AG10803 (cell line): ENCODE data around the gene GDI2.
A peak's percentile ranks its signal among the peaks of the same experiment; 100 is the strongest.
"Not testable (repeated sequence)": the region's sequence is repeated elsewhere in the genome, so short reads cannot be mapped to it uniquely, and the experiment has no call there.

Experiments
- DNase-seq: peaks from one replicate; pipeline ENCODE4 v3.0.0; 2010; ENCODE audit warnings: low read depth
- H3K4me3 ChIP-seq: 2 replicates; pipeline ENCODE4 v1.5.1; 2011; ENCODE audit warnings: mild to moderate bottlenecking, low read length, control low read depth
- TF ChIP-seq, protein P1 (sequence below): conservative IDR thresholded peaks from 2 replicates; pipeline ENCODE4 v1.5.1; 2011; ENCODE audit warnings: mild to moderate bottlenecking, low read length, control low read depth, inconsistent platforms

Gene GDI2

DNA sequence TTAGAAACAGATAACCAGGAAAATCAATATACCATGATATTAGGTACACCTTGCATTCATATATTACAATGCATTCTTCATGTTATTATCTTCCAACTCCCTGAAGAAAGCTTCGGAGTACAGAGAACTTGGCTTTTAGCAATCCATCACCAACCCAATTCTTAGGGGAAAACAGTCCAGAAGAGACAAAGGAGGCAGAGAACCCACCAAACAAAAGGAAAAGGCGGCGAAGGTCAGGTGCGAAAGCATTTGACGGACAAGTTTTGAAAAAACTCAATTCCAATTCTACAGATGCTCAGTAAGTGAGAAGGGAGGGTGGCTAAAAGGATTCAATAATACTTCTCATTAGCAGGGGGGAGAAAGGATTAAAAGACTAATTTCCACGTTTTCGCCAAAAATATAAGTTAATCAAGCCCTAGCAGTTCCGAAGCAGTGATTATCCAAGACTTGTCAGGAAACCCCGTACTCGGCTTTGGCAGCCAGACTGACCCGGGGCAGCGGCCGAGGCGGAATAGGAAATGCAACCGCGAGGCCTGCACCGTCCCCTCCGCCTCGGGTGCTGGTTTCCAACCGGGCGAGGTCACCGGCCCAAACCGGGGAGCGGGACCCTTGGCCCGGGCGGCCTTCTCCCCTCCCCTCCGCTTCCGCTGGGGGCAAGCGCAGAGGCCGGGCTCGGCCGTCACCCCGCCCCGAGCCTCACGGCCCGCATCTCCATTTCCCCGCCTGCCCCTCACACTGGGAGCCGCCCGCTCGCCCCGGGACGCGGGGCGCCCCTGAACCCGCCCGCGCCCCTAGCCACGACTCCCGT, 747 bp downstream of the GDI2 start:
- H3K4me3 ChIP-seq = peak overlapping the region; percentile 86
- DNase-seq = peak; percentile 16
- TF ChIP-seq, protein P1, sequence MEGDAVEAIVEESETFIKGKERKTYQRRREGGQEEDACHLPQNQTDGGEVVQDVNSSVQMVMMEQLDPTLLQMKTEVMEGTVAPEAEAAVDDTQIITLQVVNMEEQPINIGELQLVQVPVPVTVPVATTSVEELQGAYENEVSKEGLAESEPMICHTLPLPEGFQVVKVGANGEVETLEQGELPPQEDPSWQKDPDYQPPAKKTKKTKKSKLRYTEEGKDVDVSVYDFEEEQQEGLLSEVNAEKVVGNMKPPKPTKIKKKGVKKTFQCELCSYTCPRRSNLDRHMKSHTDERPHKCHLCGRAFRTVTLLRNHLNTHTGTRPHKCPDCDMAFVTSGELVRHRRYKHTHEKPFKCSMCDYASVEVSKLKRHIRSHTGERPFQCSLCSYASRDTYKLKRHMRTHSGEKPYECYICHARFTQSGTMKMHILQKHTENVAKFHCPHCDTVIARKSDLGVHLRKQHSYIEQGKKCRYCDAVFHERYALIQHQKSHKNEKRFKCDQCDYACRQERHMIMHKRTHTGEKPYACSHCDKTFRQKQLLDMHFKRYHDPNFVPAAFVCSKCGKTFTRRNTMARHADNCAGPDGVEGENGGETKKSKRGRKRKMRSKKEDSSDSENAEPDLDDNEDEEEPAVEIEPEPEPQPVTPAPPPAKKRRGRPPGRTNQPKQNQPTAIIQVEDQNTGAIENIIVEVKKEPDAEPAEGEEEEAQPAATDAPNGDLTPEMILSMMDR = no peak

DNA sequence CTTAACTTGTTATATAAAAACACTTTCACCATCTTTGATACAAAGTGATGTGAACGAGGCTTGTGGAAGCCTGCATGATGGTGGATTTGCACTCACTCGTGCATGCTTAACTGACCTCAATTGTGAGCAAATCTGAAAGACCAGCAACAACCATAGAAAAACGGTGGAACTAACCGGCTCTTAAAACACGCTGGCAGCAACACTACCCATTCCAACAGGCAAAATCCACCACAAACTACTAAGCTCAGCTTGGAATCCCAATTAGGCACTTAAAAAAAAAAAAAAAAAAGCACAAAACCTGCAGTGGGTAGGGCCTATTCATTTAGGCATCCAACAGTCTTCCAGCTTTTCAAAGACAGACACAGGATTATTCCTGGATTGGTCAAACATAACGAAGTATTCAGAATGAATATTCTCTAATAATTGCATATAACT, 1.8 kb downstream of the GDI2 start:
- TF ChIP-seq, protein P1 = no peak
- peak; percentile 58 for DNase-seq
- peak overlapping the region; percentile 86 for H3K4me3 ChIP-seq

DNA sequence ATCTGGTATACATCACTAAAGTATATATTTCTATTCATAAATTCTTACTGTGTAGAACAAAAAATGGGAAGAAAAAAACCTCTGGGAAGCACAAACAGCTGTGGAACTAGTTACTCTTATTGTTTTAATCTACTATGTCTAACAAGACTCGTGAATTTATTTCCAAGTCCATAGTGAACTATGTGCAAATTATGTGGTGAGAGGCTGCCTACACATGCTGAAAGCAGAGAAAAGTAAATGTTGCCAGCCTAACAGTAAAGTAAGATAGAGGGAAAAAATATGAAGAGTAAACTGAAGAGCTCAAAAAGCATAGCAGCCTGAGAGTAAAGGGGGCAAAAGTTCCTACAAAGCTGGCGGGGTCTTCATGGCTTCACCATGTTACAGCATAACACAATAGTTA, 3.0 kb downstream of the GDI2 start:
- TF ChIP-seq, protein P1 = no peak
- H3K4me3 ChIP-seq = peak overlapping the region; percentile 16
- no peak for DNase-seq

DNA sequence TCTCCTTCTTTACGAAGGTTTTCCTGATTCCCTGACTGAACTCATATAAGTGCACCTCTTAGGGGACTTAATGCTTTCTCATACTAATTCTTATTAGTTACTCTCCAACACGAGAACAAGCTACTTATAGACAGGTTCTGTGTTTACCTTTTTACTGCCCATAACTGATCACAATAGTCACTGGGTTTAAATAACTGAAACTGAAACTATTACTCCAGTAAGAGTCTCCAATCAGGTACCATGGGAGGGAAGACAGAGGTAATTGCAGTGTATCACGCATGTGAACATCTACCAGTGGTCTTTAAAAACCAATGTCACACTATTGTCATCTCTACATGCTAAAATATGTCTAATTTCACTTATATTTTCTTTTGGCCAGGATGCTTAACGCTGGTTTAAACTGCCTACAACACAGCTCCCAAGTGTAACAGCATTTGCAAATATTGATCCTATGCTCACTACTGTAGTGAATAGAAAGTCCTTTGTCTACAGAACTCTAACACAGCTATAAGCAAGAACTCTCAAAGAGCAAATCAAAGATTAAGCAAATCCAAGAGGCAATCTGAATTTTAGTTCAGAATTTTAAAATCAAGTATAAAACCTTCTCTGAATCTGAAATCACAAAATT, 3.6 kb downstream of the GDI2 start:
- no peak for DNase-seq
- peak overlapping the region; percentile 25 for H3K4me3 ChIP-seq
- TF ChIP-seq, protein P1 = no peak

DNA sequence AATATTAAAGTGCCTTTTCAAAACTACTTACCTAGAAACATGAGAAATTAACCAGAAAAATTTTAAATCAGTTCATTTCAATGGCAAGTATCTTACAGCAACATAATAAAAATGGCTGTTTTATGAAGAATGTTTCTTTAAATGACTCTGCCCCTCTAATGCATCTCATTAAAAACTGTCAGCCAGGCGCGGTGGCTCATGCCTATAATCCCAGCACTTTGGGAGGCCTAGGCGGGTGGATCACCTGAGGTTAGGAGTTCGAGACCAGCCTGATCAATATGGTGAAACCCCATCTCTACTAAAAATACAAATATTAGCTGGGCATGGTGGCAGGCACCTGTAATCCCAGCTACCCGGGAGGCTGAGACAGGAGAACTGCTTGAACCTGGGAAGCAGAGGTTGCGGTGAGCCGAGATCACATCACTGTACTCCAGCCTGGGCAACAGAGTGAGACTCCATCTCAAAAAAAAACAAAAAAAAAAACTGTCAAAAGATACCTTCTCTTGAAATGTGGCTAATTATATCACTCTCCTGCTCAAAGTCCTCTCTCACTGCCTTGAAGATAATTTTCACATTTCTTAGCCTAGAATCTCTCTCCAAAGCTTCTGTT, 4.3 kb downstream of the GDI2 start:
- H3K4me3 ChIP-seq, DNase-seq: not testable (repeated sequence)

DNA sequence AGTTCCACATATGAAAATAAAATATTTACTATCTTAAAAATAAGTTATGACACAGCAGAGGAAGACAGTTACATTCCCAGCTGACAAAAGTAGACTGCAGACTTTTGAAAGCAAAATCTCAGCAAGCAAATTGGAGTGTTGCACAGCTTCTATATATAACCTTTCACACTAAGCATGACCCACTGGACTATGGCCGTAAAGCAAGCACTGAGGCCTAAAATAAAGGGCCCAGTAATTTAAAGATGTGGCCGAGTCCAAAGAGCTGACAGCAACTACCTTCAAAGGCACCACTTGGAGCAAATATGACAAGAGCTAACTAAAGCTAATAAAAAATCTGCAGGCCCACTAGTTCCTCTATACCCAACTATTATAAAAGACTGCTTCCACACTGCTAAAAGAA, 6.5 kb downstream of the GDI2 start:
- H3K4me3 ChIP-seq = no peak overlapping the region
- DNase-seq = no peak
- TF ChIP-seq, protein P1 = no peak

DNA sequence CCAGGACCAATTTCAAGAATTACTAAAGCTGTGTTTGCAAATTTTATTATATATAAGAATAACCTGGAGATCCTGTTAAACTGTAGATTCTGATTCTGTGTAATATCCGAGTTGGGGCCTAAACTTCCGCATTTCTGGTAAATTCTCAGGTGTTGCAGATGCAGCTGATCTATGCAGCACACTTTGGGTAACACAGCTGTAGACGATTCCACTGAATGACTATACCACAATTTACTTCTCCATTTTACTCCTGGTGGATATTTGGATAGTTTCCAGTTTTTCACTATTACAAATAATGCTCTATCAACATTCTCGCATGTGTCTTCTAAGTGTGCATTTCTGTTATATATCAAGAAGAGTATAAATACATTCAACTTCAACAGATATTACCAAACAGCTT, 7.5 kb downstream of the GDI2 start:
- no peak for DNase-seq
- TF ChIP-seq, protein P1 = no peak
- H3K4me3 ChIP-seq = no peak overlapping the region
